ENCODE data around the gene SOX6.

DNA sequence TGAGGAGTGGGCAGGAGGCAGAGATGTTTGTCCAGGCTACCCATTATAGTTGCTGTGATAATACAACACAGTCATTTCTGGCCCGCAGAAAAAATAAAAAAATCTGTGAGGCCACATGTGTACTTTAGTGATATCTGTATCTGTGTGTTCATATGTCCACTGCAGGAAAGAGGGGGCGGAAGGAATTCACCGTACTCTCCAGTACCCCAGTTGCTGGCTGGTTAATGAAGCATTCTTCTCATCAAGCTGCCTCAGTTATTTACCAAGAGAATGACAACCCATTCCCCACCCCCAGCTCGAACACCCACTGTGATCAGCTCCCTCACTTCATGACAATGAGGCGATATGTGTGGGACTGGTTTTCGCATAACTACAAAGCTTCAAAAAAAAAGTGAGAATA is 309.3 kb downstream of the SOX6 start:
- TF ChIP-seq CTCF (IDR thresholded peaks at IDR 0.05; ENCODE audit: low read depth, low read length) (no peak), EZH2phosphoT487 (IDR thresholded peaks at IDR 0.05; ENCODE audit: low read depth) (no peak)
